Right cardiac atrium (tissue), 5 donors: ENCODE results near the gene PXDN. TPM values are rescaled to one million over a fixed set of nuclear protein-coding genes. Genes with fewer than 3 reads are reported as not detected.
"Not testable (repeated sequence)": the region's sequence is repeated elsewhere in the genome, so short reads cannot be mapped to it uniquely, and the experiment has no call there.

ENCODE experiments used
- ATAC-seq, 2 donors: fragments of 200-7000 bp; cut with Tn5 transposase; one replicate each; pipeline versions ENCODE4 v1.8.0 to v1.9.1; 2020; ENCODE audit warnings: moderate library complexity in 2 of 2, mild to moderate bottlenecking in 1 of 2
- DNase-seq, 3 donors: peaks; one replicate each; pipeline ENCODE4 v3.0.0-alpha.2; 2020
- H3K27ac ChIP-seq: one replicate; pipeline ENCODE4 v1.5.1; 2013; ENCODE audit warnings: mild to moderate bottlenecking, low read length, control low read depth, moderate library complexity
- H3K27me3 ChIP-seq: one replicate; pipeline ENCODE4 v1.6.1; 2013; ENCODE audit not compliant: control insufficient read depth, insufficient read depth
- H3K4me1 ChIP-seq: one replicate; pipeline ENCODE4 v1.6.1; 2013; ENCODE audit warnings: low read length; ENCODE audit not compliant: control insufficient read depth, insufficient read depth
- H3K4me3 ChIP-seq: one replicate; pipeline ENCODE4 v1.5.1; 2013; ENCODE audit warnings: low read length, control low read depth
- H3K9me3 ChIP-seq: one replicate; pipeline ENCODE4 v1.6.1; 2013; ENCODE audit warnings: low read length; ENCODE audit not compliant: control insufficient read depth
- WGBS: extraction: QIAGEN DNeasy Blood & Tissue Kit; methylation state at CpG from one replicate; pipeline ENCODE4 v1.1.7; 2013; 5-methylcytosine and 5-hydroxymethylcytosine counted together
- intact Hi-C, 4 donors: fragments of 100-400 bp; cut with DNase I; formaldehyde crosslinking; loops; one replicate each; pipeline versions ENCODE4 v1.11.0 to v1.14.0; 2022 to 2023
- polyA plus RNA-seq: library from polyadenylated mRNA; stranded (reverse); fragments of 200-250 nt; gene quantifications from one replicate; pipeline ENCODE4 v1.2.3, GENCODE V29; 2013
- total RNA-seq, 4 donors: library from RNA; stranded (reverse); fragmentation: NEBNext Ultra II Directional; extraction: Animal tissue kit (Norgen Biotek cat#: 25700); gene quantifications; one replicate each; pipeline ENCODE4 v1.2.1, GENCODE V29; 2021
- donor health status: healthy with polysubstance abuse.
- donor health status: DM: no; HTN: yes; CAD: no.
- donor health status: DM: no; HTN: no; CAD: no.
- donor health status: DM: no; HTN: yes; CAD: no; lungs with severe emphysema.
- donor health status: DM: yes; HTN: yes; CAD: no.

PXDN gene
- total and polyA plus RNA-seq, 5 donors, result 7.6 to 40.7 (median 18.7) TPM

GRCh38 chr2:1716014-1716305 is 28.4 kb downstream of the PXDN start:
- DNase-seq, intact Hi-C loops, H3K4me3 ChIP-seq, H3K9me3 ChIP-seq, H3K27me3 ChIP-seq, ATAC-seq: not testable (repeated sequence)
- Histone ChIP-seq H3K4me1 (peaks cover 12% of the 10 kb centered on the region), H3K27ac (peak overlapping the region; percentile 19)
- whole genome bisulfite sequencing, result 88% methylated on average over 2 of the region's 2 CpGs

GRCh38 chr2:1715184-1716013 is 28.9 kb downstream of the PXDN start:
- DNase-seq, result peak in 1 of 3 donors; percentile 68
- Histone ChIP-seq H3K9me3 (no peaks in the 10 kb centered on the region), H3K4me3 (no peak overlapping the region), H3K27me3 (no peaks in the 10 kb centered on the region), H3K27ac (peak overlapping the region; percentile 19), H3K4me1 (peaks cover 9% of the 10 kb centered on the region)
- no peak for ATAC-seq
- 38% methylated on average over 22 of the region's 22 CpGs for WGBS
- intact Hi-C loops, result no loop called here

GRCh38 chr2:1714291-1715064 is 29.8 kb downstream of the PXDN start:
- Histone ChIP-seq H3K27ac (no peak overlapping the region), H3K9me3 (no peaks in the 10 kb centered on the region), H3K4me1 (peaks cover 7% of the 10 kb centered on the region), H3K27me3 (no peaks in the 10 kb centered on the region), H3K4me3 (no peak overlapping the region)
- intact Hi-C loops, result no loop called here
- WGBS, result 60% methylated on average over 17 of the region's 17 CpGs
- ATAC-seq (no peak), DNase-seq (no peak)

GRCh38 chr2:1713839-1714236 is 30.5 kb downstream of the PXDN start:
- DNase-seq, result no peak
- intact Hi-C loops, result no loop called here
- no peak for ATAC-seq
- peaks cover 11% of the 10 kb centered on the region for H3K4me1 ChIP-seq
- H3K9me3 ChIP-seq, result no peaks in the 10 kb centered on the region
- H3K27ac ChIP-seq, result no peak overlapping the region
- no peak overlapping the region for H3K4me3 ChIP-seq
- H3K27me3 ChIP-seq, result no peaks in the 10 kb centered on the region
- 84% methylated on average over 10 of the region's 10 CpGs for WGBS

- Histone ChIP-seq H3K27me3 (no peaks in the 10 kb centered on the region), H3K27ac (no peak overlapping the region), H3K4me3 (no peak overlapping the region), H3K9me3 (no peaks in the 10 kb centered on the region), H3K4me1 (peaks cover 15% of the 10 kb centered on the region)
- DNase-seq, result no peak
- intact Hi-C loops, result no loop called here
- ATAC-seq, result no peak
- WGBS, result 93% methylated on average over 22 of the region's 22 CpGs
Measured at GRCh38 chr2:1713142-1713838, 31.0 kb downstream of the PXDN start.

- no peak for ATAC-seq
- WGBS, result 93% methylated on average over 15 of the region's 15 CpGs
- intact Hi-C loops, result loop anchor here in 1 of 4 donors (5.0 kb wide), 1 partner anchor 32 kb away; the partner anchor contains the start of gene PXDN
- Histone ChIP-seq H3K27me3 (no peaks in the 10 kb centered on the region), H3K4me3 (no peak overlapping the region), H3K9me3 (no peaks in the 10 kb centered on the region), H3K27ac (no peak overlapping the region), H3K4me1 (peaks cover 20% of the 10 kb centered on the region)
- DNase-seq, result peak in 1 of 3 donors; percentile 9
Measured at GRCh38 chr2:1709946-1710560, 34.3 kb downstream of the PXDN start.

GRCh38 chr2:1709335-1709605 is 35.0 kb downstream of the PXDN start:
- 72% methylated on average over 8 of the region's 8 CpGs for WGBS
- Histone ChIP-seq H3K27me3 (no peaks in the 10 kb centered on the region), H3K4me3 (no peak overlapping the region), H3K9me3 (no peaks in the 10 kb centered on the region), H3K4me1 (peaks cover 18% of the 10 kb centered on the region), H3K27ac (no peak overlapping the region)
- DNase-seq (no peak), ATAC-seq (no peak)
- intact Hi-C loops, result loop anchor here in 1 of 4 donors (5.0 kb wide), 1 partner anchor 33 kb away; the partner anchor contains the start of gene PXDN

- peak; percentile 46 to 81 (median 77) for DNase-seq
- H3K27ac ChIP-seq, result peak overlapping the region; percentile 76
- ATAC-seq, result peak; percentile 35 to 64
- WGBS, result 54% methylated on average over 34 of the region's 34 CpGs
- intact Hi-C loops, result loop anchor here in 1 of 4 donors (5.0 kb wide), 1 partner anchor 34 kb away; the partner anchor contains the start of gene PXDN
- H3K9me3 ChIP-seq, result no peaks in the 10 kb centered on the region
- peaks cover 16% of the 10 kb centered on the region for H3K4me1 ChIP-seq
- no peaks in the 10 kb centered on the region for H3K27me3 ChIP-seq
- H3K4me3 ChIP-seq, result no peak overlapping the region
Measured at GRCh38 chr2:1708476-1709334, 35.6 kb downstream of the PXDN start.

GRCh38 chr2:1707771-1708418 is 36.4 kb downstream of the PXDN start:
- intact Hi-C loops, result loop anchor here in 1 of 4 donors (5.0 kb wide), 1 partner anchor 34 kb away; the partner anchor contains the start of gene PXDN
- ATAC-seq (peak; percentile 94 to 97), DNase-seq (peak; percentile 91 to 96 (median 93))
- no peaks in the 10 kb centered on the region for H3K9me3 ChIP-seq
- whole genome bisulfite sequencing, result 17% methylated on average over 21 of the region's 21 CpGs
- H3K4me1 ChIP-seq, result peaks cover 16% of the 10 kb centered on the region
- no peak overlapping the region for H3K4me3 ChIP-seq
- H3K27ac ChIP-seq, result peak overlapping the region; percentile 76
- no peaks in the 10 kb centered on the region for H3K27me3 ChIP-seq
